ENCODE data around the gene SLC30A4. TPM values are rescaled to one million over a fixed set of nuclear protein-coding genes. Genes with fewer than 3 reads are reported as not detected.

SLC30A4 gene
- polyA plus RNA-seq, 1 donor = 3.7 TPM

GRCh38 chr15:45439521-45440260 lies 82.9 kb downstream of the SLC30A4 start:
- no peaks in the 10 kb centered on the region for H3K9me3 ChIP-seq (ENCODE audit: control insufficient read depth, low read depth, low read length)
- peak overlapping the region; percentile 26 for H3K27ac ChIP-seq (ENCODE audit: low read length)
- H3K36me3 ChIP-seq (ENCODE audit: control insufficient read depth, insufficient read depth, low read length) = no peaks in the 10 kb centered on the region
- peaks cover 28% of the 10 kb centered on the region for H3K4me1 ChIP-seq (ENCODE audit: control insufficient read depth, insufficient read depth, low read length)
- 18% methylated on average over 3 of the region's 5 CpGs for WGBS (ENCODE audit: insufficient coverage, low lambda C conversion rate)
- H3K27me3 ChIP-seq (ENCODE audit: control insufficient read depth, insufficient read depth, low read length) = no peaks in the 10 kb centered on the region
- H3K4me3 ChIP-seq (ENCODE audit: low read length) = no peak overlapping the region
- peak; percentile 45 to 78 for DNase-seq

DNA sequence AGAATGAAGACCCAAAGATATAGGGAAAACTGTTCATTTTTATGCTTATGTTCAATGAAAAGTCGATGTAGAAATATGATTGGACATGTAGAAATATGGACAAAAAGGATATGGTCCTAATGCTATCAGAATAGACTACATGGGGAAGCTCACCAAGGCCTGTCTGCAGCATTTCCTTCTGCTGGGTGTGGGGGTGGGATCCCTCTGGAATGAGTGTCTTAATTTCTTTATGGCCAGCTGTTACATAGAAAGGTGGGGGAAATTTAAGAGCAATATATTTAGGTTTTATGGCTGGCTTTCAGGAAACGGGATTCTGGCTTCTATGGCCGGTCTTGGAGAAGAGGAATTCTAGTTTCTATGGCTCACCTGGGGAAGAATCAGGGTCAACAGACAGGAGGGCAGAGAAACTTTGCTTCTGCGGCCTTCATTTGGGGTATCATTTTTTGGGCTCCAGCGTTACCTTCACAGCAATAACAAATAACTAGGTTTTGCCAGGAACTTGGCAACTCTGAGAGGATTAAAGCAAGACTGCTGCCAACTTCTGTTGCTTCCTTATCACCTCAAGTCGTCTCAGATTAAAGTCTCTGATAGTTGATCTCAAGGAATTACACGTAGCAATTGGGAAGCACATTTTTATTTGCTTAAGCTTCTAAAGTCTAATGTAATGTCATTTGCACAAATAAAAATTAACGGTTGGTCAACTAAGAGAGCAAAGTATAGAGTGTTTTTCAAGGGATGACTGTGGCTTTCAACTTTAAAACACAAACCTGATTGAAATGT lies 87.2 kb downstream of the SLC30A4 start:
- Histone ChIP-seq H3K9me3 (ENCODE audit: control insufficient read depth, low read depth, low read length) (no peaks in the 10 kb centered on the region), H3K4me3 (ENCODE audit: low read length) (no peak overlapping the region), H3K27ac (ENCODE audit: low read length) (peak overlapping the region; percentile 44), H3K27me3 (ENCODE audit: control insufficient read depth, insufficient read depth, low read length) (no peaks in the 10 kb centered on the region), H3K4me1 (ENCODE audit: control insufficient read depth, insufficient read depth, low read length) (peaks cover 29% of the 10 kb centered on the region), H3K36me3 (ENCODE audit: control insufficient read depth, insufficient read depth, low read length) (no peaks in the 10 kb centered on the region)
- 42% methylated on average over 3 of the region's 8 CpGs for WGBS (ENCODE audit: insufficient coverage, low lambda C conversion rate)
- no peak for DNase-seq

DNA sequence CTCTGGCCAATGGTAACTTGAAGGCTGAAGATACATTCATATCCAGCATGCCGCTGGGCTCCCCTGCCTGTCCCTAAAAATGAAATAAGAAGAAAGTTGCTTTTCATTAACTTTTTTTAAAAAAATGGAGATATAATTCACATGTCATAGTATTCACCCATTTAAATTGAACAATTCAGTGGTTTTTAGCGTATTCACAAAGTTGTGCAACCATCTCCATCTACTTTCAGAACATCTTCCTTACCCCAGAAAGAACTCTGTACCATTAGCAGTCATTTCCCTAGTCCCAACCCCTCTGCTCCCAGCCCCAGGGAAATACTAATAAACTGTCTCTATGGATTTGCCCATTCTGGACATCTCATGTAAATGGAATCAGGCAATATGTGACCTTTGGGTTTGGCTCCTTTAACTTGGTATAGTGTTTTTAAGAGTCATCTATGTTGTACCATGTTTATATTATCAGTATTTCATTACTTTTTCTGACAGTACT lies 88.4 kb downstream of the SLC30A4 start:
- no peaks in the 10 kb centered on the region for H3K27me3 ChIP-seq (ENCODE audit: control insufficient read depth, insufficient read depth, low read length)
- no peaks in the 10 kb centered on the region for H3K36me3 ChIP-seq (ENCODE audit: control insufficient read depth, insufficient read depth, low read length)
- H3K27ac ChIP-seq (ENCODE audit: low read length) = no peak overlapping the region
- no peak for DNase-seq
- WGBS (ENCODE audit: insufficient coverage, low lambda C conversion rate) = no CpG with 5 or more reads among the region's 2 CpGs
- peaks cover 27% of the 10 kb centered on the region for H3K4me1 ChIP-seq (ENCODE audit: control insufficient read depth, insufficient read depth, low read length)
- no peaks in the 10 kb centered on the region for H3K9me3 ChIP-seq (ENCODE audit: control insufficient read depth, low read depth, low read length)
- H3K4me3 ChIP-seq (ENCODE audit: low read length) = no peak overlapping the region

GRCh38 chr15:45431511-45431910 lies 91.0 kb downstream of the SLC30A4 start:
- 33% methylated on average over 1 of the region's 2 CpGs for WGBS (ENCODE audit: insufficient coverage, low lambda C conversion rate)
- H3K27ac ChIP-seq (ENCODE audit: low read length) = peak overlapping the region; percentile 22
- no peaks in the 10 kb centered on the region for H3K9me3 ChIP-seq (ENCODE audit: control insufficient read depth, low read depth, low read length)
- peaks cover 24% of the 10 kb centered on the region for H3K4me1 ChIP-seq (ENCODE audit: control insufficient read depth, insufficient read depth, low read length)
- H3K4me3 ChIP-seq (ENCODE audit: low read length) = peak overlapping the region; percentile 61
- DNase-seq = peak in 1 of 2 donors; percentile 70
- H3K36me3 ChIP-seq (ENCODE audit: control insufficient read depth, insufficient read depth, low read length) = no peaks in the 10 kb centered on the region
- no peaks in the 10 kb centered on the region for H3K27me3 ChIP-seq (ENCODE audit: control insufficient read depth, insufficient read depth, low read length)

DNA sequence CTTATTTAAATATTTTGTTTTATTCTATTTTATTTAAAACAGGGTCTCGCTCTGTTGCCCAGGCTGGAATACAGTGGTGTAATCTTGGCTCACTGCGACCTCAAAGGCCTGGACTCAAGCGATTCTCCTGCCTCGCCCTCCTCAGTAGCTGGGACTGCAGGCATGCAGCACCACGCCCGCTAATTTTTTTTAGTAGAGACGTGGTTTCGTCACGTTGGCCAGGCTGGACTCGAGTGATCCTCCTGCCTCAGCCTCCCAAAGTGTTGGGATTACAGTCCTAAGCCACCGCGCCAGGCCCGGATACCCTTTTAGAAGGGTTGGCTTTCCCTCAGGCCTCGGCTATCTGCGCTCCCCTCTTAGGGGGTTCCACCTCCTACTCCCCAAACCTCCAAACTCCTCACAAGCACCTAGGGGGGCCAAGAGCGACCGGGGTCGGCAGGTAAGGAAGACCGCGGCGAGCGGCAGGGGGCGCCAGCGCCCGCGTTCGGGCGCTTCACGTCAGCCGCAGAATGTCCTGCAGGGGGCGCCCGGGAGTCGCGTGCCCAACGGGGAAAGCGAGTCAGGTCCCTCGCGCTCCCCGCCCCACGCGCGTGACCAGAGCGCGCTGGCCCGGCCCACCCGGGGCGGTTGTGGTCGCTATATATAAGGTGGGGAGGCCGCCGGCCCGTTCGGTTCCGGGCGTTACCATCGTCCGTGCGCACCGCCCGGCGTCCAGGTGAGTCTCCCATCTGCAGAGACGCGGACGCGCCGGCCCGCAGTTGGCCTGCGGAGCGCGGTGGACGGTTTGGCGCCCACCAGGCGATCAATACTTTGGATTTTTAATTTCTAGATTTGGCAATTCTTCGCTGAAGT lies 92.4 kb downstream of the SLC30A4 start:
- DNase-seq = peak; percentile 65 to 69
- Histone ChIP-seq H3K4me3 (ENCODE audit: low read length) (peak overlapping the region; percentile 61), H3K36me3 (ENCODE audit: control insufficient read depth, insufficient read depth, low read length) (no peaks in the 10 kb centered on the region), H3K27me3 (ENCODE audit: control insufficient read depth, insufficient read depth, low read length) (no peaks in the 10 kb centered on the region), H3K27ac (ENCODE audit: low read length) (peak overlapping the region; percentile 22), H3K9me3 (ENCODE audit: control insufficient read depth, low read depth, low read length) (no peaks in the 10 kb centered on the region), H3K4me1 (ENCODE audit: control insufficient read depth, insufficient read depth, low read length) (peaks cover 12% of the 10 kb centered on the region)
- WGBS (ENCODE audit: insufficient coverage, low lambda C conversion rate) = 0% methylated on average over 1 of the region's 73 CpGs

Other genes with a start within 250 kb of the SLC30A4 start
- gene GATM, start 144.2 kb downstream of the SLC30A4 start, polyA plus RNA-seq = 149 TPM
- 44.0 TPM for gene BLOC1S6, start 64.6 kb upstream of the SLC30A4 start, polyA plus RNA-seq
- 51.2 TPM for gene SQOR, start 112.3 kb upstream of the SLC30A4 start, polyA plus RNA-seq